HEK293 (cell line): Measurements from ENCODE around the gene ARHGEF11.

Source experiments
- KLF9 ChIP-seq: fragments of 450-650 bp; formaldehyde crosslinking; IDR thresholded peaks from 2 replicates; pipeline ENCODE4 v1.5.1; 2016; ENCODE audit warnings: missing biosample characterization, missing genetic modification characterization, low read depth
- ZNF561 ChIP-seq: fragments of 450-650 bp; IDR thresholded peaks from 2 replicates; pipeline ENCODE4 v1.5.1; 2018; ENCODE audit warnings: missing biosample characterization, missing genetic modification characterization, borderline replicate concordance
- TF ChIP-seq, protein P1 (sequence below): fragments of 450-650 bp; formaldehyde crosslinking; IDR thresholded peaks from 2 replicates; pipeline ENCODE4 v1.5.1; 2016; ENCODE audit warnings: missing biosample characterization, missing genetic modification characterization
- TF ChIP-seq, protein P2 (sequence below): fragments of 450-650 bp; formaldehyde crosslinking; IDR thresholded peaks from 2 replicates; pipeline ENCODE4 v1.5.1; 2016; ENCODE audit warnings: missing biosample characterization, missing genetic modification characterization
- TF ChIP-seq, protein P3 (sequence below): fragments of 450-650 bp; formaldehyde crosslinking; IDR thresholded peaks from 2 replicates; pipeline ENCODE4 v1.5.1; 2016; ENCODE audit warnings: missing biosample characterization, missing genetic modification characterization

DNA sequence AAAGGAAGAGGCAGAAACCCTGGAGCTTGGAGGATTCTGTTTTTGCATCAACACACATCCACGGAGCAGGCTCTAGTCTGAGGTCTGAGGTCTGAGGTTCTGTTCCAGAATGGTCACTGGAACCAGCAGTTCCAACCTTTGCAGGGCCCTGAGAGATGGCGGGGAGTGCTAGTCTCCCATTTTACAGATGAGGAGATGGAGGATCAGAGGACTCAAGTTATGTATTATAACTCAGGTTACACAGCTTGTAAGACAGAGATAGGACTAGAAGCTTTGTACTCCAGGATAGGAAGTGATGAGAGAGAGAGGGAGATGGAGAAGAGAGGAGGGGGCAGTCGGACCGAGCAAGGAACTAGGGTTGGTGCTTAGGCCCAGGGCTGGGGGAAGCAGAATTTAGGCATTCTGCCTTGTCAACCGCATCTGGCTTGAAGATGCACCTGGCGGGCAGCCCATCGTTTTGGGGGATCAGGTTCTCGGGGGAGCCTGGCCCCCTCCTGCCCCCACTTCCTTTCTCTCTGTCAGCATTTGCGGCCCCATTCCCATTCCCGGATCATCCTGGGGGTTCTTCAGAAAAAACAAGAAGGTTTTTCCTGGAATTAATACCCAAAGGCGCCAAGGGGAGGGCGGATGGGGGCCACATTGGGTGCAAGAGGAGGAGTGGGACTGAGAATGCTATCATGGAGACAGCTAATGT is 146.4 kb downstream of the ARHGEF11 start:
- no peak for TF ChIP-seq ZNF561 (tag by site-specific recombination)
- TF ChIP-seq KLF9: no peak
- TF ChIP-seq, protein P1, sequence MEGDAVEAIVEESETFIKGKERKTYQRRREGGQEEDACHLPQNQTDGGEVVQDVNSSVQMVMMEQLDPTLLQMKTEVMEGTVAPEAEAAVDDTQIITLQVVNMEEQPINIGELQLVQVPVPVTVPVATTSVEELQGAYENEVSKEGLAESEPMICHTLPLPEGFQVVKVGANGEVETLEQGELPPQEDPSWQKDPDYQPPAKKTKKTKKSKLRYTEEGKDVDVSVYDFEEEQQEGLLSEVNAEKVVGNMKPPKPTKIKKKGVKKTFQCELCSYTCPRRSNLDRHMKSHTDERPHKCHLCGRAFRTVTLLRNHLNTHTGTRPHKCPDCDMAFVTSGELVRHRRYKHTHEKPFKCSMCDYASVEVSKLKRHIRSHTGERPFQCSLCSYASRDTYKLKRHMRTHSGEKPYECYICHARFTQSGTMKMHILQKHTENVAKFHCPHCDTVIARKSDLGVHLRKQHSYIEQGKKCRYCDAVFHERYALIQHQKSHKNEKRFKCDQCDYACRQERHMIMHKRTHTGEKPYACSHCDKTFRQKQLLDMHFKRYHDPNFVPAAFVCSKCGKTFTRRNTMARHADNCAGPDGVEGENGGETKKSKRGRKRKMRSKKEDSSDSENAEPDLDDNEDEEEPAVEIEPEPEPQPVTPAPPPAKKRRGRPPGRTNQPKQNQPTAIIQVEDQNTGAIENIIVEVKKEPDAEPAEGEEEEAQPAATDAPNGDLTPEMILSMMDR (tag by site-specific recombination): no peak
- TF ChIP-seq, protein P2, sequence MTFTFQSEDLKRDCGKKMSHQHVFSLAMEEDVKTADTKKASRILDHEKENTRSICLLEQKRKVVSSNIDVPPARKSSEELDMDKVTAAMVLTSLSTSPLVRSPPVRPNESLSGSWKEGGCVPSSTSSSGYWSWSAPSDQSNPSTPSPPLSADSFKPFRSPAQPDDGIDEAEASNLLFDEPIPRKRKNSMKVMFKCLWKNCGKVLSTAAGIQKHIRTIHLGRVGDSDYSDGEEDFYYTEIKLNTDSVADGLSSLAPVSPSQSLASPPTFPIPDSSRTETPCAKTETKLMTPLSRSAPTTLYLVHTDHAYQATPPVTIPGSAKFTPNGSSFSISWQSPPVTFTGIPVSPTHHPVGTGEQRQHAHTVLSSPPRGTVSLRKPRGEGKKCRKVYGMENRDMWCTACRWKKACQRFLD (tag by site-specific recombination): no peak
- TF ChIP-seq, protein P3, sequence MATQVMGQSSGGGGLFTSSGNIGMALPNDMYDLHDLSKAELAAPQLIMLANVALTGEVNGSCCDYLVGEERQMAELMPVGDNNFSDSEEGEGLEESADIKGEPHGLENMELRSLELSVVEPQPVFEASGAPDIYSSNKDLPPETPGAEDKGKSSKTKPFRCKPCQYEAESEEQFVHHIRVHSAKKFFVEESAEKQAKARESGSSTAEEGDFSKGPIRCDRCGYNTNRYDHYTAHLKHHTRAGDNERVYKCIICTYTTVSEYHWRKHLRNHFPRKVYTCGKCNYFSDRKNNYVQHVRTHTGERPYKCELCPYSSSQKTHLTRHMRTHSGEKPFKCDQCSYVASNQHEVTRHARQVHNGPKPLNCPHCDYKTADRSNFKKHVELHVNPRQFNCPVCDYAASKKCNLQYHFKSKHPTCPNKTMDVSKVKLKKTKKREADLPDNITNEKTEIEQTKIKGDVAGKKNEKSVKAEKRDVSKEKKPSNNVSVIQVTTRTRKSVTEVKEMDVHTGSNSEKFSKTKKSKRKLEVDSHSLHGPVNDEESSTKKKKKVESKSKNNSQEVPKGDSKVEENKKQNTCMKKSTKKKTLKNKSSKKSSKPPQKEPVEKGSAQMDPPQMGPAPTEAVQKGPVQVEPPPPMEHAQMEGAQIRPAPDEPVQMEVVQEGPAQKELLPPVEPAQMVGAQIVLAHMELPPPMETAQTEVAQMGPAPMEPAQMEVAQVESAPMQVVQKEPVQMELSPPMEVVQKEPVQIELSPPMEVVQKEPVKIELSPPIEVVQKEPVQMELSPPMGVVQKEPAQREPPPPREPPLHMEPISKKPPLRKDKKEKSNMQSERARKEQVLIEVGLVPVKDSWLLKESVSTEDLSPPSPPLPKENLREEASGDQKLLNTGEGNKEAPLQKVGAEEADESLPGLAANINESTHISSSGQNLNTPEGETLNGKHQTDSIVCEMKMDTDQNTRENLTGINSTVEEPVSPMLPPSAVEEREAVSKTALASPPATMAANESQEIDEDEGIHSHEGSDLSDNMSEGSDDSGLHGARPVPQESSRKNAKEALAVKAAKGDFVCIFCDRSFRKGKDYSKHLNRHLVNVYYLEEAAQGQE (tag by site-specific recombination): no peak
